A673 (cell line): Measurements from ENCODE around the gene TAS1R1. TPM values are rescaled to one million over a fixed set of nuclear protein-coding genes. Genes with fewer than 3 reads are reported as not detected.
A peak's percentile ranks its signal among the peaks of the same experiment; 100 is the strongest.
"Not testable (repeated sequence)": the region's sequence is repeated elsewhere in the genome, so short reads cannot be mapped to it uniquely, and the experiment has no call there.

ENCODE experiments used
- BruUV-seq: library from RNA; stranded (reverse); fragments of 400-500 nt; replicated peaks from 2 replicates; lab custom pipeline; 2021; lab: Mats Ljungman, UMichigan
- CTCF ChIA-PET: fragments of 300-600 bp; sonication (Branson Sonifier 250); formaldehyde crosslinking; loops from one replicate; lab custom pipeline; 2022; ENCODE audit warnings: antibody characterized with exemption; lab: Charles Lee
- POLR2A ChIA-PET: fragments of 300-600 bp; sonication (Branson Sonifier 250); formaldehyde crosslinking; loops from one replicate; lab custom pipeline; 2022; ENCODE audit warnings: antibody characterized with exemption; ENCODE audit not compliant: low non-redundant PET; lab: Charles Lee
- DNase-seq: peaks from one replicate; pipeline ENCODE4 v3.0.0-alpha.2; 2015; ENCODE audit warnings: low spot score
- H3K27ac ChIP-seq: fragments of 200-600 bp; sonication (generic); 2 replicates; pipeline ENCODE4 v1.5.1; 2016; ENCODE audit warnings: mixed run types, low read depth, mild to moderate bottlenecking, mixed read lengths, antibody characterized with exemption, low read length; ENCODE audit not compliant: poor library complexity, severe bottlenecking
- H3K27me3 ChIP-seq: fragments of 200-600 bp; sonication (generic); replicated peaks from 2 replicates; pipeline ENCODE4 v1.6.1; 2017; ENCODE audit warnings: mixed run types, low read depth, mild to moderate bottlenecking, mixed read lengths, antibody characterized with exemption, low read length; ENCODE audit not compliant: insufficient read depth, poor library complexity
- H3K36me3 ChIP-seq: fragments of 200-600 bp; sonication (generic); 2 replicates; pipeline ENCODE4 v1.6.1; 2016; ENCODE audit warnings: mixed run types, mild to moderate bottlenecking, mixed read lengths, antibody characterized with exemption, low read length; ENCODE audit not compliant: insufficient read depth, poor library complexity, severe bottlenecking
- H3K4me1 ChIP-seq: fragments of 200-600 bp; sonication (generic); 2 replicates; pipeline ENCODE4 v1.6.1; 2017; ENCODE audit warnings: mixed run types, mild to moderate bottlenecking, mixed read lengths, antibody characterized with exemption, low read length; ENCODE audit not compliant: insufficient read depth, poor library complexity, severe bottlenecking
- H3K4me3 ChIP-seq: fragments of 200-600 bp; sonication (generic); 2 replicates; pipeline ENCODE4 v1.5.1; 2016; ENCODE audit warnings: low read depth, mixed run types, mild to moderate bottlenecking, mixed read lengths, low read length; ENCODE audit not compliant: poor library complexity, severe bottlenecking
- H3K9me3 ChIP-seq: fragments of 200-600 bp; sonication (generic); 2 replicates; pipeline ENCODE4 v1.6.1; 2016; ENCODE audit warnings: mixed run types, low read depth, mild to moderate bottlenecking, mixed read lengths, antibody characterized with exemption, low read length; ENCODE audit not compliant: poor library complexity, severe bottlenecking
- CTCF ChIP-seq: fragments of 300-800, 200-600 bp; sonication (generic); conservative IDR thresholded peaks from 2 replicates; pipeline ENCODE4 v1.5.1; 2017; ENCODE audit warnings: low read depth, mild to moderate bottlenecking, antibody characterized with exemption, low read length, moderate library complexity, mixed read lengths
- EZH2 ChIP-seq: fragments of 200-600 bp; sonication (generic); IDR thresholded peaks from 2 replicates; pipeline ENCODE4 v1.6.1; 2017; ENCODE audit warnings: borderline replicate concordance, low read depth, mild to moderate bottlenecking, mixed read lengths, antibody characterized with exemption, low read length; ENCODE audit not compliant: poor library complexity, severe bottlenecking
- intact Hi-C: fragments of 100-400 bp; cut with micrococcal nuclease; formaldehyde crosslinking; loops from one replicate; pipeline ENCODE4 v1.10.0; 2022; ENCODE audit not compliant: unreplicated experiment
- total RNA-seq: library from RNA; stranded (reverse); gene quantifications from 2 replicates; pipeline ENCODE4 v1.2.3, GENCODE V29; 2021

Gene TAS1R1
- total RNA-seq, 1 experiment from 2014 or later = not detected

- Histone ChIP-seq H3K4me1 (peaks cover 11% of the 10 kb centered on the region), H3K27me3 (no peaks in the 10 kb centered on the region), H3K4me3 (no peak overlapping the region), H3K36me3 (peaks cover 43% of the 10 kb centered on the region), H3K27ac (no peak overlapping the region), H3K9me3 (no peaks in the 10 kb centered on the region)
- BruUV-seq = no TSS peak
- DNase-seq = no peak
- POLR2A ChIA-PET = no interaction called here
- intact Hi-C loops = no loop called here
- CTCF ChIA-PET = no interaction called here
- TF ChIP-seq EZH2 (no peak), CTCF (no peak)
These were observed 44.3 kb downstream of the TAS1R1 start for GRCh38 chr1:6599141-6599975.

DNA sequence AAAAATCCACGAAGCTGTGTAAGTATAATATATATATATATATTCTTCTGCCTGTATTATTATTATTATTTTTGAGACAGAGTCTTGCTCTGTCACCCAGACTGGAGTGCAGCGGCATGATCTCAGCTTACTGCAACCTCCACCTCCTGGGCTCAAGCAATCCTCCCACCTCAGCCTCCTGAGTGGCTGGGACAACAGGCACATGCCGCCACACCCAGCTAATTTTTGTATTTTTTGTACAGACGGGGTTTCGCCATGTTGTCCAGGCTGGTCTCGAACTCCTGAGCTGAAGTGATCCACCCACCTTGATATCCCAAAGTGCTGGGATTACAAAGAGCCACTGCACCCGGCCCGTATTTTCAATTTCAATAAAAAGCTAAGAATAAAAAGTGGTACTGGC is 44.9 kb downstream of the TAS1R1 start:
- CTCF ChIA-PET, BruUV-seq, DNase-seq, intact Hi-C loops, H3K27me3 ChIP-seq, H3K9me3 ChIP-seq, POLR2A ChIA-PET: not testable (repeated sequence)
- peaks cover 41% of the 10 kb centered on the region for H3K36me3 ChIP-seq
- H3K4me3 ChIP-seq = peak overlapping the region; percentile 89
- peak overlapping the region; percentile 75 for H3K27ac ChIP-seq
- peaks cover 11% of the 10 kb centered on the region for H3K4me1 ChIP-seq

- CTCF ChIA-PET = no interaction called here
- BruUV-seq = TSS peak; percentile 52
- Histone ChIP-seq H3K4me1 (peaks cover 11% of the 10 kb centered on the region), H3K27me3 (no peaks in the 10 kb centered on the region), H3K36me3 (peaks cover 36% of the 10 kb centered on the region), H3K27ac (peak overlapping the region; percentile 75), H3K9me3 (no peaks in the 10 kb centered on the region), H3K4me3 (peak overlapping the region; percentile 89)
- DNase-seq = no peak
- intact Hi-C loops = no loop called here
- TF ChIP-seq EZH2 = no peak
- TF ChIP-seq CTCF = no peak
- POLR2A ChIA-PET = interaction anchor here (0.5 kb wide), 1 partner anchor 21 kb away, joined by 3 read pairs; no protein-coding TSS in a partner anchor
These were observed 45.4 kb downstream of the TAS1R1 start for GRCh38 chr1:6600410-6601048.
